ENCODE data around the gene ATP10A. TPM values are rescaled to one million over a fixed set of nuclear protein-coding genes. Genes with fewer than 3 reads are reported as not detected.

ATP10A gene
- total RNA-seq, 1 donor from 2014 or later = 1.9 TPM

GRCh38 chr15:25724899-25725298, 138.2 kb downstream of the ATP10A start:
- TF ChIP-seq CTCF (conservative IDR thresholded peaks at IDR 0.05) = no peak
- Mint-ChIP-seq H3K36me3 (no peaks in the 10 kb centered on the region), H3K4me1 (ENCODE audit: unreplicated experiment) (no peaks in the 10 kb centered on the region), H3K27ac (no peak overlapping the region), H3K9me3 (no peaks in the 10 kb centered on the region), H3K27me3 (no peaks in the 10 kb centered on the region), H3K4me3 (no peak overlapping the region)
- peak; percentile 25 for DNase-seq (ENCODE audit: extremely low spot score, unreplicated experiment)

- Mint-ChIP-seq H3K4me3 (no peak overlapping the region), H3K27ac (no peak overlapping the region), H3K4me1 (ENCODE audit: unreplicated experiment) (no peaks in the 10 kb centered on the region), H3K27me3 (no peaks in the 10 kb centered on the region), H3K9me3 (no peaks in the 10 kb centered on the region), H3K36me3 (no peaks in the 10 kb centered on the region)
- DNase-seq (ENCODE audit: extremely low spot score, unreplicated experiment) = no peak
- no peak for TF ChIP-seq CTCF (conservative IDR thresholded peaks at IDR 0.05)
Observed at GRCh38 chr15:25721605-25721955, 141.5 kb downstream of the ATP10A start.

- Mint-ChIP-seq H3K9me3 (no peaks in the 10 kb centered on the region), H3K27ac (no peak overlapping the region), H3K36me3 (no peaks in the 10 kb centered on the region), H3K4me3 (no peak overlapping the region), H3K27me3 (no peaks in the 10 kb centered on the region), H3K4me1 (ENCODE audit: unreplicated experiment) (no peaks in the 10 kb centered on the region)
- no peak for DNase-seq (ENCODE audit: extremely low spot score, unreplicated experiment)
- no peak for TF ChIP-seq CTCF (conservative IDR thresholded peaks at IDR 0.05)
Observed at GRCh38 chr15:25719101-25719985, 143.8 kb downstream of the ATP10A start.

GRCh38 chr15:25718597-25718996, 144.5 kb downstream of the ATP10A start:
- Mint-ChIP-seq H3K27ac (no peak overlapping the region), H3K9me3 (no peaks in the 10 kb centered on the region), H3K27me3 (no peaks in the 10 kb centered on the region), H3K36me3 (no peaks in the 10 kb centered on the region), H3K4me3 (no peak overlapping the region), H3K4me1 (ENCODE audit: unreplicated experiment) (no peaks in the 10 kb centered on the region)
- TF ChIP-seq CTCF (conservative IDR thresholded peaks at IDR 0.05) = no peak
- no peak for DNase-seq (ENCODE audit: extremely low spot score, unreplicated experiment)

GRCh38 chr15:25718169-25718536, 145.0 kb downstream of the ATP10A start:
- TF ChIP-seq CTCF (conservative IDR thresholded peaks at IDR 0.05) = no peak
- H3K4me3 Mint-ChIP-seq = no peak overlapping the region
- H3K36me3 Mint-ChIP-seq = no peaks in the 10 kb centered on the region
- no peak for DNase-seq (ENCODE audit: extremely low spot score, unreplicated experiment)
- no peaks in the 10 kb centered on the region for H3K27me3 Mint-ChIP-seq
- H3K9me3 Mint-ChIP-seq = no peaks in the 10 kb centered on the region
- H3K4me1 Mint-ChIP-seq (ENCODE audit: unreplicated experiment) = no peaks in the 10 kb centered on the region
- H3K27ac Mint-ChIP-seq = no peak overlapping the region

Measured in type B pancreatic cell (in vitro differentiated cells).